ENCODE results near the gene NAPA. TPM values are rescaled to one million over a fixed set of nuclear protein-coding genes. Genes with fewer than 3 reads are reported as not detected.
A peak's percentile ranks its signal among the peaks of the same experiment; 100 is the strongest.

The NAPA gene
- total and polyA plus RNA-seq, 3 experiments from 2014 or later, result 77.6 to 122 (median 78.0) TPM

DNA sequence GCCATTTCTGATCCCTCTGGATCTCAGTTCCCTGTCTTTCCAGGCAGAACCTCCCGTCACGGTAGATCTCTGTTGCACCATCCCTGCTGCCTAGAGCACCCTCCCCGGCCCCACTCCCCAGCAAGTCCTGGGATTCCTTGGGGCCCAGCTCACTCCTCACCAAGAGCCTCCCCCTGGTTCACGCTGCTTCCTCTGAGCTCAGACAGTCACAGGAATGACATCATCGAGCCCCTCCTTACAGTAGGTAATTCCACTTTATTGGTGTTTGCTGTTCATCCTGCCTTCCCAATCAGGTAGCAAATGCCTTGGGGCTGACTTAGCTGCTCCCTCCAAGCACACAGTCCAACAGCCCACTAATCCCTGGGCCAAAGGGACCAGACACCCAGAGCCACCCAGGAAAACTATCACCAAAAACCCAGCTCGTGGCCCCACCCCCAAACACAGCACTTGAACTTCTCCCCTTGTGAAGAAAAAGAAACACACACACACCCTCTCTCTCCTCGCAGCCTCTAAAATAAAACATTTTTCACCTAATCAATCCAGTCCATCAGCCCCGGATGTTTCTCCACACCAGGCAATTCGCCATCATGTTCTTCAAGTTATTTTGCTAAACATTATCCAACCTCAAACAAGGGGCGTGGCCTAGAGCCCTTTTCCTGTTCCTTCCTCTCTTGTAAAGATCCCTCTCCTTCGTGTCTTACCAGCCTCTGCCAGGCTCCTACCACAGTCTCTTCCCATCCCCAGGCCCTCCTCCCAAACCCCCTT lies 2.5 kb downstream of the NAPA start:
- peak overlapping the region; percentile 92 to 99 (median 98) for H3K4me3 Mint-ChIP-seq
- peaks cover 72 to 86% (median 73%) of the 10 kb centered on the region in 3 donors for H3K4me1 Mint-ChIP-seq
- H3K36me3 Mint-ChIP-seq, result peaks cover 0 to 42% (median 0%) of the 10 kb centered on the region in 3 donors
- H3K36me3 ChIP-seq (ENCODE audit: insufficient read depth, low read length), result no peaks in the 10 kb centered on the region
- peaks cover 0 to 7% of the 10 kb centered on the region in 2 donors for H3K27me3 Mint-ChIP-seq
- peak overlapping the region; percentile 54 to 99 (median 98) for H3K27ac Mint-ChIP-seq
- H3K4me1 ChIP-seq (ENCODE audit: insufficient read depth, low read length), result peaks cover 52% of the 10 kb centered on the region
- H3K27ac ChIP-seq (ENCODE audit: low read depth, low read length), result peak overlapping the region; percentile 41
- no peak for DNase-seq
- peak overlapping the region; percentile 16 for H3K4me3 ChIP-seq (ENCODE audit: low read length)
- ChIA-PET POLR2A (no interaction called here), CTCF (interaction anchor here (0.9 to 1.7 kb wide), 3 partner anchors 28 to 87 kb away, joined by 3 to 5 read pairs (median 3); partner anchors contain the start of gene KPTN)
- H3K9me3 Mint-ChIP-seq, result no peaks in the 10 kb centered on the region
- no peaks in the 10 kb centered on the region for H3K27me3 ChIP-seq (ENCODE audit: insufficient read depth, low read length, poor library complexity, severe bottlenecking)
- no peaks in the 10 kb centered on the region for H3K9me3 ChIP-seq (ENCODE audit: low read length)

GRCh38 chr19:47511681-47512080 lies 3.2 kb downstream of the NAPA start:
- H3K4me1 ChIP-seq (ENCODE audit: insufficient read depth, low read length), result peaks cover 45% of the 10 kb centered on the region
- H3K4me3 Mint-ChIP-seq, result peak overlapping the region in 4 of 7 donors; percentile 41 to 98 (median 95)
- H3K9me3 Mint-ChIP-seq, result no peaks in the 10 kb centered on the region
- ChIA-PET POLR2A (no interaction called here), CTCF (interaction anchor here (0.9 to 1.7 kb wide), 2 partner anchors 28 to 75 kb away, joined by 3 to 5 read pairs; partner anchors contain the start of gene KPTN)
- H3K27ac Mint-ChIP-seq, result peak overlapping the region in 6 of 8 donors; percentile 51 to 99 (median 80)
- peaks cover 0 to 48% (median 0%) of the 10 kb centered on the region in 3 donors for H3K36me3 Mint-ChIP-seq
- no peaks in the 10 kb centered on the region for H3K9me3 ChIP-seq (ENCODE audit: low read length)
- H3K36me3 ChIP-seq (ENCODE audit: insufficient read depth, low read length), result no peaks in the 10 kb centered on the region
- H3K27me3 Mint-ChIP-seq, result peaks cover 0 to 7% of the 10 kb centered on the region in 2 donors
- DNase-seq, result no peak
- peaks cover 69 to 86% (median 72%) of the 10 kb centered on the region in 3 donors for H3K4me1 Mint-ChIP-seq
- no peaks in the 10 kb centered on the region for H3K27me3 ChIP-seq (ENCODE audit: insufficient read depth, low read length, poor library complexity, severe bottlenecking)
- no peak overlapping the region for H3K4me3 ChIP-seq (ENCODE audit: low read length)
- no peak overlapping the region for H3K27ac ChIP-seq (ENCODE audit: low read depth, low read length)

- Histone ChIP-seq H3K27me3 (ENCODE audit: insufficient read depth, low read length, poor library complexity, severe bottlenecking) (no peaks in the 10 kb centered on the region), H3K4me1 (ENCODE audit: insufficient read depth, low read length) (peaks cover 40% of the 10 kb centered on the region), H3K9me3 (ENCODE audit: low read length) (no peaks in the 10 kb centered on the region), H3K36me3 (ENCODE audit: insufficient read depth, low read length) (no peaks in the 10 kb centered on the region), H3K27ac (ENCODE audit: low read depth, low read length) (no peak overlapping the region), H3K4me3 (ENCODE audit: low read length) (no peak overlapping the region)
- ChIA-PET CTCF (interaction anchor here (1.3 kb wide), 2 partner anchors 11 to 162 kb away, joined by 3 read pairs; partner anchors contain the start of gene DHX34), POLR2A (interaction anchor here (0.9 kb wide), 1 partner anchor 27 kb away, joined by 5 read pairs; the partner anchor contains the start of gene KPTN)
- Mint-ChIP-seq H3K27ac (peak overlapping the region in 5 of 8 donors; percentile 13 to 68 (median 51)), H3K9me3 (no peaks in the 10 kb centered on the region), H3K4me3 (peak overlapping the region in 3 of 7 donors; percentile 29 to 92 (median 56)), H3K36me3 (peaks cover 0 to 53% (median 0%) of the 10 kb centered on the region in 3 donors), H3K4me1 (peaks cover 63 to 82% (median 68%) of the 10 kb centered on the region in 3 donors), H3K27me3 (peaks cover 0 to 7% of the 10 kb centered on the region in 2 donors)
- no peak for DNase-seq
Measured at GRCh38 chr19:47511128-47511517, 3.7 kb downstream of the NAPA start.

- ChIA-PET CTCF (interaction anchor here (1.3 kb wide), 2 partner anchors 11 to 161 kb away, joined by 3 read pairs; partner anchors contain the start of gene DHX34), POLR2A (interaction anchor here (0.9 kb wide), 1 partner anchor 27 kb away, joined by 5 read pairs; the partner anchor contains the start of gene KPTN)
- H3K27me3 Mint-ChIP-seq, result peaks cover 0 to 7% of the 10 kb centered on the region in 2 donors
- no peaks in the 10 kb centered on the region for H3K9me3 Mint-ChIP-seq
- H3K9me3 ChIP-seq (ENCODE audit: low read length), result no peaks in the 10 kb centered on the region
- DNase-seq, result no peak
- no peaks in the 10 kb centered on the region for H3K27me3 ChIP-seq (ENCODE audit: insufficient read depth, low read length, poor library complexity, severe bottlenecking)
- H3K36me3 Mint-ChIP-seq, result peaks cover 0 to 55% (median 0%) of the 10 kb centered on the region in 3 donors
- H3K4me1 Mint-ChIP-seq, result peaks cover 60 to 77% (median 63%) of the 10 kb centered on the region in 3 donors
- peak overlapping the region in 3 of 7 donors; percentile 29 to 59 (median 56) for H3K4me3 Mint-ChIP-seq
- peaks cover 35% of the 10 kb centered on the region for H3K4me1 ChIP-seq (ENCODE audit: insufficient read depth, low read length)
- H3K27ac Mint-ChIP-seq, result peak overlapping the region in 5 of 8 donors; percentile 38 to 68 (median 54)
- no peaks in the 10 kb centered on the region for H3K36me3 ChIP-seq (ENCODE audit: insufficient read depth, low read length)
- no peak overlapping the region for H3K4me3 ChIP-seq (ENCODE audit: low read length)
- H3K27ac ChIP-seq (ENCODE audit: low read depth, low read length), result no peak overlapping the region
Measured at GRCh38 chr19:47510516-47511127, 4.2 kb downstream of the NAPA start.

- H3K27me3 Mint-ChIP-seq, result peaks cover 0 to 4% of the 10 kb centered on the region in 2 donors
- Histone ChIP-seq H3K27ac (ENCODE audit: low read depth, low read length) (no peak overlapping the region), H3K9me3 (ENCODE audit: low read length) (no peaks in the 10 kb centered on the region), H3K36me3 (ENCODE audit: insufficient read depth, low read length) (peaks cover 3% of the 10 kb centered on the region), H3K27me3 (ENCODE audit: insufficient read depth, low read length, poor library complexity, severe bottlenecking) (no peaks in the 10 kb centered on the region), H3K4me1 (ENCODE audit: insufficient read depth, low read length) (peaks cover 33% of the 10 kb centered on the region), H3K4me3 (ENCODE audit: low read length) (no peak overlapping the region)
- peak overlapping the region in 5 of 8 donors; percentile 25 to 74 (median 54) for H3K27ac Mint-ChIP-seq
- ChIA-PET POLR2A (interaction anchor here (0.9 kb wide), 1 partner anchor 26 kb away, joined by 5 read pairs; the partner anchor contains the start of gene KPTN), CTCF (interaction anchor here (1.3 kb wide), 1 partner anchor 12 kb away, joined by 3 read pairs; no protein-coding TSS in a partner anchor)
- no peaks in the 10 kb centered on the region for H3K9me3 Mint-ChIP-seq
- peaks cover 56 to 71% (median 59%) of the 10 kb centered on the region in 3 donors for H3K4me1 Mint-ChIP-seq
- H3K4me3 Mint-ChIP-seq, result peak overlapping the region in 1 of 7 donors; percentile 59
- DNase-seq, result no peak
- H3K36me3 Mint-ChIP-seq, result peaks cover 0 to 58% (median under 1%) of the 10 kb centered on the region in 3 donors
Measured at GRCh38 chr19:47509973-47510372, 4.9 kb downstream of the NAPA start.

- peak overlapping the region in 2 of 7 donors; percentile 32 to 59 for H3K4me3 Mint-ChIP-seq
- peak overlapping the region in 2 of 8 donors; percentile 60 to 69 for H3K27ac Mint-ChIP-seq
- no peak for DNase-seq
- no peaks in the 10 kb centered on the region for H3K27me3 ChIP-seq (ENCODE audit: insufficient read depth, low read length, poor library complexity, severe bottlenecking)
- POLR2A ChIA-PET, result no interaction called here
- H3K9me3 ChIP-seq (ENCODE audit: low read length), result no peaks in the 10 kb centered on the region
- peaks cover 33% of the 10 kb centered on the region for H3K4me1 ChIP-seq (ENCODE audit: insufficient read depth, low read length)
- no peaks in the 10 kb centered on the region for H3K9me3 Mint-ChIP-seq
- CTCF ChIA-PET, result no interaction called here
- H3K4me3 ChIP-seq (ENCODE audit: low read length), result no peak overlapping the region
- H3K36me3 Mint-ChIP-seq, result peaks cover 0 to 57% (median 1%) of the 10 kb centered on the region in 3 donors
- peaks cover 51 to 68% (median 57%) of the 10 kb centered on the region in 3 donors for H3K4me1 Mint-ChIP-seq
- no peak overlapping the region for H3K27ac ChIP-seq (ENCODE audit: low read depth, low read length)
- H3K36me3 ChIP-seq (ENCODE audit: insufficient read depth, low read length), result peaks cover 10% of the 10 kb centered on the region
- no peaks in the 10 kb centered on the region for H3K27me3 Mint-ChIP-seq
Measured at GRCh38 chr19:47509170-47509847, 5.6 kb downstream of the NAPA start.

DNA sequence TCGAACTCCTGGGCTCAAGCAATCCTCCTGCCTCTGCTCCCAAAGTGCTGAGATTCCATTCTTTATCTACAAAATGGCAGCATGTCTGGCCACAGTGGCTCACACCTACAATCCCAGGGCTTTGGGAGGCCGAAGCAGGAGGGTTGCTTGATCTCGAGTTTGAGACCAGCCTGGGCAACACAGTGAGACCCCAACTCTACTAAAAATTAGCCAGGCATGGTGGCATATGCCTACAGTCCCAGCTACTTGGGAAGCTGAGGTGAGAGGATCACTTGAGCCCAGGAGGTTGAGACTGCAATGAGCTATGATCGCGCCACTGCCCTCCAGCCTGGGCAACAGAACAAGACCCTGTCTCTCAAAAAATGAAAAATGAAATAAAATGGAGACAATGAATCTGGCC lies 6.1 kb downstream of the NAPA start:
- no peaks in the 10 kb centered on the region for H3K27me3 ChIP-seq (ENCODE audit: insufficient read depth, low read length, poor library complexity, severe bottlenecking)
- no peak overlapping the region for H3K4me3 ChIP-seq (ENCODE audit: low read length)
- no peaks in the 10 kb centered on the region for H3K27me3 Mint-ChIP-seq
- CTCF ChIA-PET, result no interaction called here
- DNase-seq, result no peak
- H3K4me3 Mint-ChIP-seq, result no peak overlapping the region
- peaks cover 0 to 58% (median 1%) of the 10 kb centered on the region in 3 donors for H3K36me3 Mint-ChIP-seq
- no peaks in the 10 kb centered on the region for H3K9me3 Mint-ChIP-seq
- peak overlapping the region in 2 of 8 donors; percentile 60 to 69 for H3K27ac Mint-ChIP-seq
- POLR2A ChIA-PET, result no interaction called here
- peaks cover 15% of the 10 kb centered on the region for H3K36me3 ChIP-seq (ENCODE audit: insufficient read depth, low read length)
- no peaks in the 10 kb centered on the region for H3K9me3 ChIP-seq (ENCODE audit: low read length)
- H3K4me1 Mint-ChIP-seq, result peaks cover 48 to 62% (median 51%) of the 10 kb centered on the region in 3 donors
- H3K4me1 ChIP-seq (ENCODE audit: insufficient read depth, low read length), result peaks cover 27% of the 10 kb centered on the region
- H3K27ac ChIP-seq (ENCODE audit: low read depth, low read length), result no peak overlapping the region

Measured in CD8-positive, alpha-beta memory T cell (primary cell).